ENCODE data around the gene MLLT1.
"Not testable (repeated sequence)": the region's sequence is repeated elsewhere in the genome, so short reads cannot be mapped to it uniquely, and the experiment has no call there.

The MLLT1 gene

DNA sequence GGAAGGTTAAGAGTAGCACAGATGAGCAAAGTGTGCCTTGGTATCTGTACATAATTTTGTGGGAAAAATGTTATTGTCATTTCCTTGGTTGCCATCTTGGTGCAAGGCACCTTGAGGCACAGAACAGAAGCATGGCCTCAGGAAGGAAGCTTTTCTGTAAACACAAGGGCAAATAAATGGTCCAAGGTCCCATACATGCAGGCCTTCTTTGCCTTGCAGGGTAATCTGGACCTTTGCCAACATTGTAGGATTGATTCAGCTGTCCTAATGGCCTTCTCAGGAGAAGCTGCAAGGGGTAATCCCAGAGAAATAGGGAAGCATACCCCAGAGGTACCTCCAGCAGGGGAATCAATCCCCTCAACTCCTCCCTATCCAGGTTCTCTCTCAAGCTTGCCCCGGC lies 9.0 kb upstream of the MLLT1 start:
- TF ChIP-seq, protein P1, sequence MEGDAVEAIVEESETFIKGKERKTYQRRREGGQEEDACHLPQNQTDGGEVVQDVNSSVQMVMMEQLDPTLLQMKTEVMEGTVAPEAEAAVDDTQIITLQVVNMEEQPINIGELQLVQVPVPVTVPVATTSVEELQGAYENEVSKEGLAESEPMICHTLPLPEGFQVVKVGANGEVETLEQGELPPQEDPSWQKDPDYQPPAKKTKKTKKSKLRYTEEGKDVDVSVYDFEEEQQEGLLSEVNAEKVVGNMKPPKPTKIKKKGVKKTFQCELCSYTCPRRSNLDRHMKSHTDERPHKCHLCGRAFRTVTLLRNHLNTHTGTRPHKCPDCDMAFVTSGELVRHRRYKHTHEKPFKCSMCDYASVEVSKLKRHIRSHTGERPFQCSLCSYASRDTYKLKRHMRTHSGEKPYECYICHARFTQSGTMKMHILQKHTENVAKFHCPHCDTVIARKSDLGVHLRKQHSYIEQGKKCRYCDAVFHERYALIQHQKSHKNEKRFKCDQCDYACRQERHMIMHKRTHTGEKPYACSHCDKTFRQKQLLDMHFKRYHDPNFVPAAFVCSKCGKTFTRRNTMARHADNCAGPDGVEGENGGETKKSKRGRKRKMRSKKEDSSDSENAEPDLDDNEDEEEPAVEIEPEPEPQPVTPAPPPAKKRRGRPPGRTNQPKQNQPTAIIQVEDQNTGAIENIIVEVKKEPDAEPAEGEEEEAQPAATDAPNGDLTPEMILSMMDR (IDR thresholded peaks at IDR 0.05; ENCODE audit: low read length, missing control alignments) = no peak
- DNase-seq (ENCODE audit: low read depth) = no peak
- no peak overlapping the region for H3K4me3 ChIP-seq (replicated peaks; ENCODE audit: low read depth, low read length)

- DNase-seq (ENCODE audit: low read depth) = no peak
- TF ChIP-seq, protein P1 (IDR thresholded peaks at IDR 0.05; ENCODE audit: low read length, missing control alignments) = no peak
- H3K4me3 ChIP-seq (replicated peaks; ENCODE audit: low read depth, low read length) = no peak overlapping the region
Observed at GRCh38 chr19:6287269-6287885, 7.6 kb upstream of the MLLT1 start.

- H3K4me3 ChIP-seq (replicated peaks; ENCODE audit: low read depth, low read length) = no peak overlapping the region
- TF ChIP-seq, protein P1 (IDR thresholded peaks at IDR 0.05; ENCODE audit: low read length, missing control alignments) = no peak
- DNase-seq (ENCODE audit: low read depth) = no peak
Observed at GRCh38 chr19:6286676-6287075, 6.9 kb upstream of the MLLT1 start.

DNA sequence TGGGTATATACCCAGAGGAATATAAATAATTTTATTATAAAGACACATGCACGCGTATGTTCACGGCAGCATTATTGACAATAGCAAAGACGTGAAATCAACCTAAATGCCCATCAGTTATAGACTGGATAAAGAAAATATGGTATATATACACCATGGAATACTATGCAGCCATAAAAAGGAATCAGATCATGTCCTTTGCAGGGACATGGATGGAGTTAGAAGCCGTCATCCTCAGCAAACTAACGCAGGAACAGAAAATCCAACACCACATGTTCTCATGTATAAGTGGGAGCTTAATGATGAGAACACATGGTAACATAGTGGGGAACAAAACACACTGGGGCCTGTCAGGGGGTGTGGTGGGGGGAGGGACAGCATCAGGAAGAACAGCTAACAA lies 2.6 kb upstream of the MLLT1 start:
- H3K4me3 ChIP-seq (replicated peaks; ENCODE audit: low read depth, low read length); DNase-seq (ENCODE audit: low read depth): not testable (repeated sequence)

GRCh38 chr19:6279620-6279930 lies 200 bp downstream of the MLLT1 start:
- TF ChIP-seq, protein P1 (IDR thresholded peaks at IDR 0.05; ENCODE audit: low read length, missing control alignments) = no peak
- DNase-seq (ENCODE audit: low read depth) = no peak

DNA sequence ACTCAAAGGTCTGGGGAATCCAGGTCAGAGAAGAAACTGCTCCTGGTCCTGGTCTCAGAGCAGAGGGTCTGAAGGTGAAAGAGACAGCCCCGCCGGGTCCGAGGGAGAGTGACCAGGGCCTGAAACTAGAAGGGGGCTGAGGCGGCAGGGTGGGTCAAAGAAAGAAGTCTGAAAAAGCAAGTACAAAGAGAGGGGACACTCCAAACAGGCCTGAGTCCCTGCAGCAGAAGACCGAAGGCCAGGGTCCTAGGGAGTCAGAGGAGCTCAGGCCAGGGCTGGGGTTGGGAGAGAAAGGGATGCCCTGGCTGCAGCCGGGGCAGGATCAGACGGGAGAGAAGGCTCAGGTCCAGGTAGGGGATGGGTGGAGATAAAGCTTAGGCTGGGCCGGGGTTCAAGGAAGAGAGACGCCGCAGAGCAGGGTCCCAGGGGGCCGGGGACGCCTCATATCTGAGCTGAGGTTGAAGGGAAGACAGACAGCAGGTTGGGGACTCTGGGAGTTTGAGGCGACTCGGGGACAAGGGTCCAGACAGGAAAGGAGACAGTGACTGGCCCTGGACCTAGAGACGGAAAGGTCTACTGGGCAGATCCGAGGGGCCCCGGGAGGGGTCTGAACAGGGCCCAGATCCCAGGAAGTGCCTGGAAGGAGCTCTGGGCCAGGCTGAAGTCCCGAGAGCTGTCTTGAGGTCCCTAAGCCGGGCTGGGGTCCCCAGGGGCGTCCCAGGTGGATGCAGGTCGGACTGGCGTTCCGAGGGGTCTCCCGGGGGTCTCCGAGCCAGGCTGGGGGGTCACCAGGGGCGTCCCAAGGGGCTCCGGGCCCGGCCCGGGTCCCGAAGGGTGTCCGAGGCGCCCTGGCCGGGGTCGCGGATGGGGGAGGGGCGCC lies 795 bp downstream of the MLLT1 start:
- H3K4me3 ChIP-seq (replicated peaks; ENCODE audit: low read depth, low read length) = peak overlapping the region; percentile 88
- TF ChIP-seq, protein P1 (IDR thresholded peaks at IDR 0.05; ENCODE audit: low read length, missing control alignments) = no peak
- DNase-seq (ENCODE audit: low read depth) = no peak

More at GRCh38 chr19:6279620-6279930, 200 bp downstream of the MLLT1 start:
- H3K4me3 ChIP-seq (replicated peaks; ENCODE audit: low read depth, low read length) = peak overlapping the region; percentile 88

DNA sequence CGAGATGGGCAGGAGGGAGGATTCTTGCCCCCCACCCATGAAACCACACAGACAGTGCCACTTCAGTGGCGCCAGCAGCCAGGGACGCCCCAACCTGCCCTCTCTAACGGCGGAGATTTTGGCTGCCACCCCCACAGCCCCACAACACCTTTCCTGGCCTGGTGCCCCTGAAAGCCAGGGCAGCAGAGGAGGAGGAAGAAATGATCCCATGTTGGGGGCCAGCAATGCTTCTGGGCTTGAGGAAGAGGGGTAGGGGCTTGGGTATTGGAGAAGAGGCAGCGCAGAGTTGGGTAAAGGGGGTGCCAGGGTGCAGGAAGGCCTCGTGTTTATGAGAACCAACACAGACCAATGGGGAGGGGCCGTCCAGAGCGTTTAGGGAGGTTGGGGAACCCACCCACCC lies 1.7 kb downstream of the MLLT1 start:
- TF ChIP-seq, protein P1 (IDR thresholded peaks at IDR 0.05; ENCODE audit: low read length, missing control alignments) = no peak
- DNase-seq (ENCODE audit: low read depth) = no peak
- H3K4me3 ChIP-seq (replicated peaks; ENCODE audit: low read depth, low read length) = peak overlapping the region; percentile 88

Data from fibroblast of pulmonary artery (primary cell).